Measurements from ENCODE around the gene MB.

- TF ChIP-seq YY1 (IDR thresholded peaks at IDR 0.05; ENCODE audit: extremely low read depth, insufficient replicate concordance, low read depth, low read length) (no peak), ZNF274 (IDR thresholded peaks at IDR 0.05; ENCODE audit: low read depth, low read length) (no peak), POLR2AphosphoS5 (IDR thresholded peaks at IDR 0.05; ENCODE audit: low read depth, low read length) (no peak), POLR2A (IDR thresholded peaks at IDR 0.05; ENCODE audit: borderline replicate concordance, extremely low read depth, insufficient read depth, insufficient read length) (no peak), ZFX (IDR thresholded peaks at IDR 0.05) (no peak), TCF7L2 (IDR thresholded peaks at IDR 0.05; ENCODE audit: borderline replicate concordance, extremely low read depth, insufficient read depth, insufficient read length) (no peak), EZH2 (IDR thresholded peaks at IDR 0.05) (no peak), CTCF (IDR thresholded peaks at IDR 0.05 in 2 of 3, conservative IDR thresholded peaks at IDR 0.05 in 1 of 3; ENCODE audit: borderline replicate concordance in 1 of 3, insufficient read depth in 1 of 3, low read depth in 2 of 3, low read length in 2 of 3) (no peak), EGR1 (IDR thresholded peaks at IDR 0.05; ENCODE audit: low read depth) (no peak), REST (IDR thresholded peaks at IDR 0.05; ENCODE audit: low read depth) (no peak), JUND (IDR thresholded peaks at IDR 0.05) (no peak)
Observed at GRCh38 chr22:35664955-35665587, 47.9 kb upstream of the MB start.
